Endothelial cell (in vitro differentiated cells): ENCODE results near the gene LSS. TPM values are rescaled to one million over a fixed set of nuclear protein-coding genes. Genes with fewer than 3 reads are reported as not detected.

Experiments used
- DNase-seq: peaks from one replicate; pipeline ENCODE4 v3.0.0; 2021; ENCODE audit warnings: low spot score
- H3K27ac Mint-ChIP-seq: one replicate; pipeline ENCODE4 v1.8.0; 2021; ENCODE audit warnings: mixed read lengths, inconsistent platforms; ENCODE audit not compliant: unreplicated experiment
- H3K27me3 Mint-ChIP-seq: one replicate; pipeline ENCODE4 v1.8.0; 2021; ENCODE audit warnings: mild to moderate bottlenecking, moderate library complexity, mixed read lengths, inconsistent platforms; ENCODE audit not compliant: unreplicated experiment
- H3K36me3 Mint-ChIP-seq: one replicate; pipeline ENCODE4 v1.8.0; 2021; ENCODE audit warnings: mild to moderate bottlenecking, low read depth, mixed read lengths, inconsistent platforms; ENCODE audit not compliant: unreplicated experiment
- H3K4me1 Mint-ChIP-seq: one replicate; pipeline ENCODE4 v1.8.0; 2021; ENCODE audit warnings: mild to moderate bottlenecking, mixed read lengths, inconsistent platforms; ENCODE audit not compliant: unreplicated experiment
- H3K4me3 Mint-ChIP-seq: one replicate; pipeline ENCODE4 v1.8.0; 2021; ENCODE audit warnings: mild to moderate bottlenecking, mixed read lengths, inconsistent platforms; ENCODE audit not compliant: unreplicated experiment
- H3K9me3 Mint-ChIP-seq: one replicate; pipeline ENCODE4 v1.8.0; 2021; ENCODE audit warnings: mixed read lengths, inconsistent platforms; ENCODE audit not compliant: unreplicated experiment
- total RNA-seq: library from RNA; stranded (reverse); fragmentation: NEBNext Ultra II Directional; extraction: Animal tissue kit (Norgen Biotek cat#: 25700); gene quantifications from one replicate; pipeline ENCODE4 v1.2.1, GENCODE V29; 2021; ENCODE audit not compliant: unreplicated experiment
- TF ChIP-seq, protein P1 (sequence below): fragments of 200-600 bp; sonication (generic); IDR thresholded peaks from one replicate; pipeline ENCODE4 v1.5.0; 2021; ENCODE audit warnings: antibody characterized with exemption; ENCODE audit not compliant: unreplicated experiment

LSS gene
- total RNA-seq, 1 donor from 2014 or later, result 157 TPM

DNA sequence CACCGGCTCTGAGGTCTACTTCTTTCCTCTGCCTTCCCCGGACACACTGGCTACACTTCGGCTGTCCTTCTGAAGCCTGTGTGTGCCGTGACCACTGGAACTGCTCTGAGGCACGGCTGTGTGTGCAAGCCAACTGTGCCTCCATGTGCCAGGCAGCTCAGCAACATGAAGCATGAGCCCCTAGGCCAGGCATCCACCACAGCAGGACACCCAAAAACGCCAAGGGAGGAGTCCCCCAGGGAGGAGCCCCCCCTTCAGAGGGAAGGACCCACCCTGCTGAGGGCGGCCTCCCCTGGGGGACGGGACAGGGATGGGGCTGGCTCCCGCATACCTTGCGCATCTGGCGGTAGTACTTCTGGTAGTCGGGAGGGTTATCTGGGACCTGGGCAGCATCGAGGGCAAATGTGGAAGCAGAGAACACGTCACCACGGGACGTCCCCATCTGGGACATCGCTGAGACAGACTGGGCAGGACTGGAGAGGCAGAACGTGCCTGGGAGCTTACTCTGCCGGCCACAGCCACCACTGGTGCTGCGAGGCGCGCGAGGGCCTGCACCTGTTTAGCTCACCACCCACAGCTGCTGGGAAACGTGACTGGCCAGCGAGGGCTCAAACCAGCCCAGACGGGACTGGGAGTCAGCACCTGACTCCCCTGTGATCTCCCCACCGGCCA is 20.5 kb downstream of the LSS start:
- H3K4me3 Mint-ChIP-seq, result peak overlapping the region; percentile 23
- H3K27me3 Mint-ChIP-seq, result peaks cover 7% of the 10 kb centered on the region
- no peak overlapping the region for H3K27ac Mint-ChIP-seq
- H3K4me1 Mint-ChIP-seq, result no peaks in the 10 kb centered on the region
- H3K9me3 Mint-ChIP-seq, result no peaks in the 10 kb centered on the region
- DNase-seq, result no peak
- TF ChIP-seq, protein P1, sequence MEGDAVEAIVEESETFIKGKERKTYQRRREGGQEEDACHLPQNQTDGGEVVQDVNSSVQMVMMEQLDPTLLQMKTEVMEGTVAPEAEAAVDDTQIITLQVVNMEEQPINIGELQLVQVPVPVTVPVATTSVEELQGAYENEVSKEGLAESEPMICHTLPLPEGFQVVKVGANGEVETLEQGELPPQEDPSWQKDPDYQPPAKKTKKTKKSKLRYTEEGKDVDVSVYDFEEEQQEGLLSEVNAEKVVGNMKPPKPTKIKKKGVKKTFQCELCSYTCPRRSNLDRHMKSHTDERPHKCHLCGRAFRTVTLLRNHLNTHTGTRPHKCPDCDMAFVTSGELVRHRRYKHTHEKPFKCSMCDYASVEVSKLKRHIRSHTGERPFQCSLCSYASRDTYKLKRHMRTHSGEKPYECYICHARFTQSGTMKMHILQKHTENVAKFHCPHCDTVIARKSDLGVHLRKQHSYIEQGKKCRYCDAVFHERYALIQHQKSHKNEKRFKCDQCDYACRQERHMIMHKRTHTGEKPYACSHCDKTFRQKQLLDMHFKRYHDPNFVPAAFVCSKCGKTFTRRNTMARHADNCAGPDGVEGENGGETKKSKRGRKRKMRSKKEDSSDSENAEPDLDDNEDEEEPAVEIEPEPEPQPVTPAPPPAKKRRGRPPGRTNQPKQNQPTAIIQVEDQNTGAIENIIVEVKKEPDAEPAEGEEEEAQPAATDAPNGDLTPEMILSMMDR, result no peak
- peaks cover 39% of the 10 kb centered on the region for H3K36me3 Mint-ChIP-seq

DNA sequence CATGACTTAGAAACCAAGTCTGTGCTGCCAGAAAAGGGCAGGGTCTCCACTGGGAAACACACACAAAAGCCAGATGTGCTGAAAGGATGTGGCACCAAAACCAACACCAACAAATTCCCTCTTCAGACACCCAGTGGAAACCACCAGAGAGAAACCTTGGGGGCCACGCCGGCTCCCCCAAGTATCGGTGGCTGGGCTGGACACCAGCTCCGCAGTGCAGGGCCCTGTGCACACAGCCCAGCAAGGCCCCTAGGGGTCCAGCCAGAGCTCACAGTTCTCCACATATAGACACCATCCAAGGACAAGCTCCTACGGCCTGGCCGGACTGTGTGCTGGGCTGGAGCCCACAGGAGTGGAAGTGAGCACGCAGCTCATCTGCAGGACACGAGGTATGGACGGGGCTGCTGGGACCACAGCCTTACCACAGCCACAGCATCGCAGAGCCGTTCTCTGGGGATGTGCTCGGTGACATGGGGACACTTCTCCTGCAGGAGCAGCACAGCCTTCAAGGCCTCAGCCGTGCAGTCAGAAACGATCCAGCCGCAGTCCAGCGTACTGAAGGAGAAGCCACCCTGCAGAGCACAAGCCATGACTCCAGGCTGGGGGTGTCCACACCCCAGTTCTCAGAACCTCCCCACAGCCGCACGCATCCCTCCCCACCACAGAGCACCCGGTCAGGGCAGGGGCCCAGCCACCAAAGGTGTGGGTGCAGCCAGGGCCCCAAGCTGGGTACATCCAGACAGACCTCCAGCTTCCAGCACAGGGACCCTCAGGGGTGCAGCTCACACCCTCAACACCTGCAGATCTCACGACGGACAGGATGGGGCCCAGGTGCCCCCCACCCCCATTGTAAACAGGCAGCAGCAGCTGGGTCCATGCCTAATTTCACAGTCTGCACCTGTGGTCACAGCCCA is 21.3 kb downstream of the LSS start:
- peaks cover 2% of the 10 kb centered on the region for H3K4me1 Mint-ChIP-seq
- H3K27ac Mint-ChIP-seq, result no peak overlapping the region
- TF ChIP-seq, protein P1, result no peak
- H3K4me3 Mint-ChIP-seq, result no peak overlapping the region
- peaks cover 40% of the 10 kb centered on the region for H3K36me3 Mint-ChIP-seq
- DNase-seq, result no peak
- no peaks in the 10 kb centered on the region for H3K9me3 Mint-ChIP-seq
- H3K27me3 Mint-ChIP-seq, result peaks cover 7% of the 10 kb centered on the region

DNA sequence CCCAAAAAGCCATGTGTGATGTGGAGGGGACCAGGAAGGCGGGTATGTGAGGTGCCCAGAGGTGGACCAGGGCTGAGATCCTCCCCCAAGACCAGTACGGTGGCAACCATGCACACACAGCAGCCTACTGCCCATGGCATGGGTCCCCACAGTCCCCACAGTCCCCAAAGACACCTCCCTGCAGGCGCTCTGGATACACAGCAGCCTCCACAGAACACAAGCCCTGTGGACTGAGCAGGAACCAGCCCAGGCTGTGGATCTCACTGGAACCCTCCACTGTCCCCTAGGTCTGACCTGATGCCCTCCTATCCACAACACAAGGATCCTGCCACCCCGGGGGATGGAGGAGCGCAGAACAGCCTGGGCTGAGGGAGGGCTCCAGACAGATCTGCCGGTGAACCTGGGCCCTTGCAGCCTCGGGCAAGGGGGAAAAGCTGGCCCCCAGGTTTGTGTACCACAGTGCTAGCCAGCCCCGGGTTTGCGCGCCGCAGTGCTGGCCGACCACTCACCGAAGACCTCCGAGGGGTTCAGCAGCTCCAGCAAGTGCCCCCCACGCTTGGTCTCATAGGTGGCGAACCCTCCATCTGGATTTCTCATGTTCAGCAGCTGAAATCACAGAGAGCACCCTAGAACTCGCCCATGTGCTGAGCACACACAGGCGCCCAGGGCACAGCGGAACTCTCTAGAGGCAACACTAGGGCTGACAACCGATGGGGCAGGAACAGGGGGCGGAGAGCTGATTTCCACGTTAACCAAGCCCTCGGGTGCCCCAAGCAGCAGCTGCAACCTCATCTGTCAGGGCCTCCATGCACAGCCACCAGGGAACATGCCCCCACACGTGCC is 22.2 kb downstream of the LSS start:
- TF ChIP-seq, protein P1, result no peak
- peaks cover 2% of the 10 kb centered on the region for H3K4me1 Mint-ChIP-seq
- H3K36me3 Mint-ChIP-seq, result peaks cover 37% of the 10 kb centered on the region
- no peak for DNase-seq
- peaks cover 7% of the 10 kb centered on the region for H3K27me3 Mint-ChIP-seq
- H3K4me3 Mint-ChIP-seq, result peak overlapping the region; percentile 56
- H3K9me3 Mint-ChIP-seq, result no peaks in the 10 kb centered on the region
- no peak overlapping the region for H3K27ac Mint-ChIP-seq

DNA sequence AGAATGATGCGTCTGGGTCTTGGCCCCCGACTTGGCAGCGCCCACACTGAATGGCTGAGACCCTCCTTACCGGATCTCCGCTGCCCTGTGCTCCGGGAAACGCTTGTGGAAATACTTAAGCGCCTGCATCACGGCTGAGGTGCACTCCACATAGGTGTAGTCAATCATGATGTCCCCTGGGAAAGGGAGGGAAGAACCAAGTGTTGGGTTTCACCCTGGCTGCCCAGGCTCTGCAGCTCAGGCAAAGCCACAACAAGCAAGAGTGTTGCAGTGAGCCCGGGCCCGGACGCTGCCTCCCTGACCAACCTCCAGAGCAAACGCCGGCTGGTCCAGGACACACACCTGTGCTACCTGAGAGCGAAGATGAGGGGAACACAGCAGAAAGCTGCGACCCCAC is 22.8 kb downstream of the LSS start:
- DNase-seq, result no peak
- peaks cover 2% of the 10 kb centered on the region for H3K4me1 Mint-ChIP-seq
- H3K27ac Mint-ChIP-seq, result no peak overlapping the region
- peaks cover 34% of the 10 kb centered on the region for H3K36me3 Mint-ChIP-seq
- no peaks in the 10 kb centered on the region for H3K9me3 Mint-ChIP-seq
- TF ChIP-seq, protein P1, result no peak
- peak overlapping the region; percentile 56 for H3K4me3 Mint-ChIP-seq
- H3K27me3 Mint-ChIP-seq, result peaks cover 7% of the 10 kb centered on the region
